HG02852 (cell line): ENCODE data around the gene PRKAA1.

Source experiments
- ATAC-seq: cut with Tn5 transposase; IDR thresholded peaks from one replicate; pipeline ENCODE4 v1.9.1; 2021; ENCODE audit warnings: mild to moderate bottlenecking, moderate library complexity; ENCODE audit not compliant: unreplicated experiment

Gene PRKAA1

DNA sequence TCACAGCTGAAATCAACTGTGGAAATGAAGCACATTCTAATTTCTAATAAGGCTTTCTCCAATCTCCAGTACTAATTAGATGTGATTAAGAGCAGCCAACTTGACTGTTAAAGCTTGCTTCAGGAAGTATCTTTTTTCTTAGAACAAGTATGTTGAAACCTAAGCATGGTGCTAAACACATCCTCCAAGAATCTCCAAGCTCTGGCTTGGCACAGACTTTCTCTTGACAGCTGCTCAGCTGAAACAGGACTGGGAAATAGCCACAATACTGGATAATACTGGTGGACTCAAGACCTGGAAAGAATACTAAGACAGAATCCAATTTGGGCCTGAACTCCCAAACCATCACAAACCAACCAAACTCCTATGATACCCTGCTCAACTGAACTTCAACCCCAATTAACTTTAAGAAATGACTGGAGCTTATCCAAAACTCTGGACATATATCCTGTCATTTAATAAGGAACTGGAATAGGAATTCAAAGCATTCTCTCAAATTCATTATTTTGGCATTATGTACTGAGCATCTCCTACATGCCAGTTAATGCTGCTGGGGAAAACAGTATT is 16.2 kb downstream of the PRKAA1 start:
- ATAC-seq: no peak

- no peak for ATAC-seq
Measured at GRCh38 chr5:40780858-40781257, 17.3 kb downstream of the PRKAA1 start.

GRCh38 chr5:40780199-40780598 is 18.0 kb downstream of the PRKAA1 start:
- no peak for ATAC-seq

DNA sequence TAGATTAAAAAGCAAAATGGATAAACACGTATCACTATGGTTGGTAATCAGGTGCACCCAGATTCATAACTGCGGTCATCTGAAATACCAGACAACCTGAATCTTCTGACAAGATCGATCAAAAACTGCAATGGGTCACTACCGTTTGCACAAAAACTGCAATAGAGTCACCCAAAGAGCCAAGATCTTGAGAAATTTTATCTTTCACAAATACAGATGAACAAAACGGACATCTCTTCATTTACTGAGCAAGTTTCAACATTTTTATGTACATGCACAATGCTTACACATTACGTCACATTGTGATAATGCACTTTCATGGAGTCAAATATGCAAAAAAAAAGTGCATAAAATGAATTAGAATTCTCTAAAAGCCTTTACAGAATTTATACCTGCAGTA is 18.6 kb downstream of the PRKAA1 start:
- no peak for ATAC-seq

- ATAC-seq: no peak
Measured at GRCh38 chr5:40778133-40778532, 20.0 kb downstream of the PRKAA1 start.

GRCh38 chr5:40776658-40776977 is 21.6 kb downstream of the PRKAA1 start:
- ATAC-seq: no peak

DNA sequence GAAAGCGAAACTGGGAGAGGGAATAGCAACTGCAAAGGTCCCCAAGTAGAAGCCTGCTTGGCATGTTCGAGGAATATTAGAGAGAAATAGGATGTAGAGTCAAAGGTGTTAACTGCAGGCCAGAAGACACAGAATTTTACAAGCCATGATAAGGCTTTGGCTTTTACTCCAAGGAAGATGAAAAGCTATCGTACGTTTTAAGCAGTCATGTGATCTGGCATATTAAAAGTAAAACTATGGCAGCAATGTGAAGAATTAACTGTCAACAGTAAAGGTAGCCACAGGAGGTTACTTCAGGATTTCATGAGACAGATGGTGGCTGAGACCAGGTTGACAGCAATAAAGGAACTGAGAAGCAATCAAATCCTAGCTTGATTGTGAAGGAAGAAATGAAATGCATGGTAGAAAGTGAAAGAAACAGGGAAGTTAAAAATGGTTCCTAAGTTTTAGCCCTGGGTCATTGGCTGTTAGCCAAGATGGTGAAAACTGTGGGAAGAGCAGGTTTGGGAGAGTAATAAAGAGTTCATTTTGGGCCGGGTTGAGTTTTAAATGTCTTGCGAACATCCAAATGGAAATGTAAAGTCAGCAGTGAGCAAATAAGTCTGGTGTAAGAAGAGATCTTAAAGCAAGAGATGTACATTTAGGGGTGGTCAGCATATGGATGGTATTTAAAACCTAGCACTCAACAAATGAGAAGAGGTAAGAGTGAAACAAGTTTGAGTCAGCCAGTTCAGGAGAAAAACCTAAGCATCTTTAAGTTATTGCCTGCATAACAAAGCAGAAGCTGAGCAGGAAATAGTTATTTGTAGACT is 22.1 kb downstream of the PRKAA1 start:
- no peak for ATAC-seq

DNA sequence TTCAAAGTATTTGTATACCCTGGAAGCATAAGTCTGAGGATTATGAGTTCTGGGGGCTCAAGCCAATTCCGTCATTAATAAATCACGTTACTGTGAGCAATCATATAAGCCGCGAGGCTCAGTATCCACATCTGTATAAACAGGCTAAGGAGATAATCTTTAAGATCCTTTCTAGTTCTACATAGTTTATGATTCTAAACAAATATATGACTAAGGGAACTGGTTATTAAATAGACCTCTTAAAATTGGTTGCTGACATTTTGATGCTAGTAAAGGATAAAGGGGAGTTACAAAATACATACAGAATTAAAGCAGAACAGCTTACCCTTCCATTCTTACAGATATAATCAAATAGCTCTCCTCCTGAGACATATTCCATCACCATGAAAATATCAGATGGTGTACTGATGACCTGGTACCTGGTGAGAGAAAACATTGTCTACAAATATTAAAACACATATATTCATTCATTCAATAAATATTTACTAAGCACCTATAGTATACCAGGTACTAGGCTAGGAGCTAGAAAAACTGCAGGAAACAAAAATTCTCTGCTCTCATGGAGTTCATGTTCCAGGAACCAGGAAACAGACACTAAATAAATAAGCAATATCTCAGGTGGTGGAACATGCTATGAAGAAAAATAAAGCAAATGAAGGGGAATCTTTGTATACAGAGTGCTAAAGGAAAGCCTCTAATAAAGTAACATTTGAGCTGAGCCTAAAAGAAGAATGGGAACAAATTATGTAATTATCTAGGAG is 22.9 kb downstream of the PRKAA1 start:
- ATAC-seq: no peak

DNA sequence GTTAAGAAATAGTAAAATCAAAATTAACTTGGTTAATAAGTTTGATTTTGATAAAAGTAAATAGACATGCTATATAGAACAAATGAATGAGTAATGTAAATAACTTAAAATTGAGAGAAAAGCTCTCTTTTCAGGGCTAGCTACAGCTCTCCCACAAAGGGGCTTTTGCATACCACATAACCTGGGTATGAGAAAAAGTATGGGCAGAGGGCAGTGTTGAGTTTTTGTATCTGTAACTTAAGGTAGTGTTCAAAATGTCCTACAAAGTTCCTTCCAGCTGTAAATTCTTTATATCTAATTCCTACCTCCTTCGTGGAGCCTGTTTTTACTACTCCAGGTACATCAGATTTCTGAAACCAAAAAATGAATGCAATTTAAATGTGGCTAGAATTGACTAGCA is 23.6 kb downstream of the PRKAA1 start:
- no peak for ATAC-seq

DNA sequence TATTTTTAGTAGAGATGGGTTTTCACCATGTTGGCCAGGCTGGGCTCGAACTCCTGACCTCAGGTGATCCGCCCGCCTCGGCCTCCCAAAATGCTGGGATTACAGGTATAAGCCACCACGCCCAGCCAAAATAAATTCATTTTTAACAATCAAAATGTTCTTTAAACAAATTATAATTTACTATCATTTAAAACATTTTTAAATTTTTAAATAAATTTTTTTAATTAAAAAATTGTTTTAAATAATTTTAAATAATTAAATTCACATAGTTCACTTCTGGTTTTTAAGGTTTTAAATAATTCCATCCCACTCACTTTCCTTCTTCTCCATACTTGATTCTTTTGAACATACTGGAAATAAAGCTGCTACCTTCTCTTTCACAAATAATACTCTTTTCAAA is 27.4 kb downstream of the PRKAA1 start:
- no peak for ATAC-seq

- no peak for ATAC-seq
Measured at GRCh38 chr5:40762705-40763104, 35.5 kb downstream of the PRKAA1 start.

DNA sequence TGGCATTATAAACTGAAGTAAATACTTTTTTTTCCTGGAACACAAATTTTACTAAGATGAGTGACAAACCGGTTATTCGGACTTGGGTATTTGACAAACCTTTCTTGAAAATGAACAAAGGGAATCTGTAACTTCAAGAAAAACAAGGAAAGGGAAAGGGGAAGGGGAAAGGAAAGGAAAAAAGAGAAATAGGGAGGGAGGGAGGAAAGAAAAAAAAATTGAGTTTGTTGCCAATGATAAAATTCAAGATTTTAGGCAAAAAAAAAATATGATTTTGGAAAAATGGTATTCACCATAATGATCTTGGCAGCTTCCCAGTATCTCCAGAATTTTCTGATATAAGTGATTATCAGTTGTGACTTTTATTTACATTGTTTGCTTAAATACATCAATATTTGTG is 40.8 kb downstream of the PRKAA1 start:
- ATAC-seq: no peak

DNA sequence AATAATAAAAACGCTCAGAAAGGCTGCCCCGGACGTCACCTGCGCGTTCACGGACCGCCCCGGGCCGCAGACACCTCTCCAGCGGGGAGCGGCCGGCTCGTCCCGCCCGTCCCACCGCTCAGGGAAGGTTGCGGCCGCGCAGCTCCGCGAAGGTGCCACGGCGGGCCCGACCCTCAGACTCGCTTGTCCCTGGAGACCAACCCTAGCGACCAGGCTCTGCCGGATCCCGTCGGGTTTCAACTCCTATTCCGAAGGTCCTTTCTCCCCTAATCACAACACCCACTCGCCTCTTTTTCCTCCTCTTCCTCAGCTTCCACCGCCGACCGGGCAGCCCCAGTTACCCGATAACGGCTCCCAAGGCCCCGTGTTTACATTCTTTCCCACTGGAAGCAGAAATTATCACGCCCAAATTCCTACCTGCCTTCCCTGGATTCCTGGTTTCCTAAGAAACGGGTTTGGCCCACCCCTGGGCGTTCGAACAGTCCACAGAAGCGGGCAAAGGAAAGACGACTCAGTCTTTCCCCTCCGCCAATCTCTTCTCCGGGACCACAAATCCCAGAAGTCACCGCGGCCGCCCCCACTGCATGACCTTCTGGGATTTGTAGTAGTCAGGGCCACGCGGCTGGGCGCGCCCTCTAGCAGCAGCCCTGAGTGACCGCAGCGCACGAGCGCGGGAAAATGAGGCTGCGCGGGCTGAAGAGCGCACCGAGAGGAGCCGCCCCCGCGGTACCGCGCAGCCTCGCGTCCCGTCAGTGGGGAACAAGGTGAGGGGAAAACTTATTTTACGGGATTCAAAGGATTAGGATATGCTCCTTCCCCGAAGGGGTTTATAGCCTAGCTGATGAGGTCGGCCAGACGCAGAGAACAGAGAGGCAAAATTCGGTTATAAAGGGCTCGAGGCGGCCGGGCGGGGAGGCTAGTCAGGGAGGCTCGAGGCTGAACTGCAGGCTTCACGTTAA is 42.5 kb downstream of the PRKAA1 start, which contains the start of gene TTC33:
Gene TTC33, minus strand, starts transcription at position 555 of the 959 bp plus-strand sequence. CDS start 8,943 bp downstream, outside the sequence.
- ATAC-seq: peak; percentile 87

- ATAC-seq: peak; percentile 81
Measured at GRCh38 chr5:40755093-40755406, 43.1 kb downstream of the PRKAA1 start.

DNA sequence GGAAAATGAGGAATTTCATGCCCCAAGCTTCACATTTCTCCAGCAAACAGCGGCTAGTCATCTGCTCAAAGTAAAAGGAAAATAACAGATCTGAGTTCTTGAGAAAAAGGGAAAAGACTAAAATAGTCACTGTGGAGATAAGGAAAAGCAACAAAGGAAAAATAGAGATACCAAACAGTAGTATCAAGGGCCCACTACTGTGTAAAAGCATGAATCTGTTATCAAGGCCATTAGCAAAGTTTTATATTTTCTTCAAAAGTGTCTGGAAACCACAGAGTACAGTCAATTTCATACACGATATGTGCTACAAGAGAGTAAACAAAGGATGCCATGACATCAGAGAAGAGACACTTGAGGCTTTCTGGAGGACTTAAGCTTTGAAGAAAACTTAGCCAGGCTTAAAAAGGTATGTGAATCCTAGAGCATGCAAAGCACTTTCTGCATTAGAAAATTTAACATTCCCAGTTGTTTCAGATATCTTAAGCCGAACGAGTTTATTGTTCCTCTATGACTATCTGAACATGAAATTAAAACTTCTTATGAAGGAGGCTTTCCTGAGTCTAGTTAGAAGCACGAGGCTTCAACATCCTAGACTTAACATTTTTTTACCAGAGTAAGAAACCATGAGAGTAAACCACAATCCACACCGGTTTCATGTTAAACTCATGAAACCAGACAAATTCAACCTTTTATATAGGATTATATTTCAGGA is 43.6 kb downstream of the PRKAA1 start:
- peak; percentile 12 for ATAC-seq

GRCh38 chr5:40746703-40747102 is 51.5 kb downstream of the PRKAA1 start:
- ATAC-seq: no peak

DNA sequence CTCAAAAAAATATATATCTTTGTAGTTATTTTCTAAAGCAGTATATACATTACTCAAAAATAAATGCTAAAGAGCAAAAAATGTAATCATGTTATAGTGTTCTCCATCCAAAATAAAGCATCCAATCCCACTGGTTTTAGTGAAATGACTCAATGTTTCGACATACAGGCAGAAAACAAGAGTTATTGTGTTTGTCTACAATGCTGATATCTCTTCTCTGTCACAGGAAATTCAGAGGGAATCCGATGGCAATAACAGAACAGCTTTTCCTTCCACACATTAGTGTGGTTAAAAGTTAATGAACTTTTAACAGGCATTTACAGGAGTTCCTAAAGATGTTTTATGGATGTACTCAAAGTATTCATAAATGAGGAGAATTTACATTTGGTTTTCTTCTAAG is 54.4 kb downstream of the PRKAA1 start:
- no peak for ATAC-seq

- no peak for ATAC-seq
Measured at GRCh38 chr5:40738502-40738901, 59.7 kb downstream of the PRKAA1 start.

GRCh38 chr5:40736103-40736875 is 61.9 kb downstream of the PRKAA1 start:
- no peak for ATAC-seq

- ATAC-seq: no peak
Measured at GRCh38 chr5:40735609-40736008, 62.6 kb downstream of the PRKAA1 start.
